A549 (cell line): Measurements from ENCODE around the gene TAF8. TPM values are rescaled to one million over a fixed set of nuclear protein-coding genes. Genes with fewer than 3 reads are reported as not detected.

Experiments used
- ATAC-seq, 2 experiments: fragments of 200-7000 bp in 1 of 2; fragments of >200 bp in 1 of 2; cut with Nextera tagmentation in 1 of 2; cut with Tn5 transposase in 1 of 2; 3 replicates each; pipeline versions ENCODE4 v1.8.0 to v1.9.1; 2018 to 2020; ENCODE audit warnings: mild to moderate bottlenecking in 1 of 2, moderate library complexity in 1 of 2
- CTCF ChIA-PET: fragments of 300-600 bp; sonication (Branson Sonifier 250); formaldehyde crosslinking; extraction: SDS; loops from one replicate; lab custom pipeline; 2021; ENCODE audit warnings: antibody characterized with exemption, inconsistent platforms; lab: Yijun Ruan, JAX
- POLR2A ChIA-PET: fragments of 350-600 bp; formaldehyde crosslinking; extraction: SDS; loops from one replicate; lab custom pipeline; 2021; ENCODE audit warnings: antibody characterized with exemption, inconsistent platforms; lab: Yijun Ruan, JAX
- DNase-seq, 2 experiments: peaks; one replicate each; pipeline versions ENCODE4 v3.0.0 to v3.0.0-alpha.2; 2011 to 2016; ENCODE audit warnings: low read depth in 1 of 2, low spot score in 1 of 2
- FAIRE-seq: peaks from 2 replicates; lab custom pipeline; 2011; peaks lifted over from hg19 to GRCh38; lab: Jason Lieb, UNC
- H3K27ac ChIP-seq, 2 experiments: fragments of >200 bp; sonication (Bioruptor Twin); formaldehyde crosslinking; 3 replicates each; pipeline ENCODE4 v1.5.1; 2016 to 2017
- H3K4me1 ChIP-seq: fragments of >200 bp; sonication (Bioruptor Twin); formaldehyde crosslinking; 3 replicates; pipeline ENCODE4 v1.6.1; 2016
- H3K4me2 ChIP-seq: fragments of >200 bp; sonication (Bioruptor Twin); formaldehyde crosslinking; 3 replicates; pipeline ENCODE4 v1.6.1; 2016
- H3K4me3 ChIP-seq: fragments of >200 bp; sonication (Bioruptor Twin); formaldehyde crosslinking; 3 replicates; pipeline ENCODE4 v1.5.1; 2016
- H3K9me3 ChIP-seq: fragments of >200 bp; sonication (Bioruptor Twin); formaldehyde crosslinking; 3 replicates; pipeline ENCODE4 v1.6.1; 2016
- CBX2 ChIP-seq: fragments of 200-600 bp; sonication (generic); IDR thresholded peaks from 2 replicates; pipeline ENCODE4 v1.6.1; 2016; ENCODE audit warnings: low read depth, mild to moderate bottlenecking, borderline replicate concordance
- CHD2 ChIP-seq: fragments of 150-350 bp; IDR thresholded peaks from 2 replicates; pipeline ENCODE4 v1.6.1; 2014; ENCODE audit warnings: low read length; ENCODE audit not compliant: partially characterized antibody
- ESRRA ChIP-seq: fragments of 150-350 bp; IDR thresholded peaks from 2 replicates; pipeline ENCODE4 v1.6.1; 2014; ENCODE audit warnings: mild to moderate bottlenecking, low read length, borderline replicate concordance
- GATA3 ChIP-seq: IDR thresholded peaks from 2 replicates; pipeline ENCODE4 v1.6.1; 2012; ENCODE audit warnings: borderline replicate concordance
- HDAC2 ChIP-seq: fragments of 200-600 bp; sonication (generic); IDR thresholded peaks from 2 replicates; pipeline ENCODE4 v1.6.1; 2016
- HEYL ChIP-seq: fragments of 250-450 bp; sonication (Bioruptor Pico); IDR thresholded peaks from 2 replicates; pipeline ENCODE4 v1.8.0; 2021; ENCODE audit warnings: mild to moderate bottlenecking, moderate library complexity
- JUN ChIP-seq, 2 experiments: fragments of >200 bp; sonication (Bioruptor Twin); formaldehyde crosslinking; IDR thresholded peaks; 2 replicates in 1 of 2; 3 replicates in 1 of 2; pipeline ENCODE4 v1.6.1; 2016 to 2017
- JUNB ChIP-seq: fragments of >200 bp; sonication (Bioruptor Twin); formaldehyde crosslinking; IDR thresholded peaks from 2 replicates; pipeline ENCODE4 v1.6.1; 2016
- KDM1A ChIP-seq: fragments of 200-600 bp; sonication (generic); IDR thresholded peaks from 2 replicates; pipeline ENCODE4 v1.6.1; 2016; ENCODE audit warnings: low read depth, mild to moderate bottlenecking
- MAZ ChIP-seq: fragments of 150-350 bp; IDR thresholded peaks from 2 replicates; pipeline ENCODE4 v1.6.1; 2014; ENCODE audit warnings: antibody characterized with exemption, low read depth, low read length, borderline replicate concordance
- NR3C1 ChIP-seq: fragments of >200 bp; sonication (Bioruptor Twin); formaldehyde crosslinking; IDR thresholded peaks from 3 replicates; pipeline ENCODE4 v1.6.1; 2017
- POLR2AphosphoS2 ChIP-seq: conservative IDR thresholded peaks from 2 replicates; pipeline ENCODE4 v1.6.1; 2012; ENCODE audit warnings: low read length, improper control_type of control experiment, inconsistent platforms
- RARB ChIP-seq: fragments of 250-450 bp; sonication (Bioruptor Pico); IDR thresholded peaks from 2 replicates; pipeline ENCODE4 v1.8.0; 2021; ENCODE audit warnings: mild to moderate bottlenecking, moderate library complexity
- RFX5 ChIP-seq: fragments of 450-650 bp; IDR thresholded peaks from 2 replicates; pipeline ENCODE4 v1.7.1; 2014; ENCODE audit warnings: antibody characterized with exemption, mild to moderate bottlenecking, moderate library complexity
- ZNF302 ChIP-seq: fragments of 250-450 bp; sonication (Bioruptor Pico); IDR thresholded peaks from 2 replicates; pipeline ENCODE4 v1.9.0; 2021; ENCODE audit warnings: inconsistent platforms, mild to moderate bottlenecking, moderate library complexity
- WGBS: methylation state at CpG from one replicate; pipeline ENCODE4 v1.1.6; 2017; ENCODE audit errors: missing lambda C conversion rate; 5-methylcytosine and 5-hydroxymethylcytosine counted together
- polyA plus RNA-seq, 4 experiments: library from polyadenylated mRNA; depleted of rRNA in 3 of 4; stranded (reverse); fragments of >200 nt; fragmentation: RNase III in 1 of 4; extraction: RNeasy Plus Mini Kit Qiagen cat#74134 plus additional on column Dnase treatment in 1 of 4; gene quantifications; 2 replicates in 3 of 4; 3 replicates in 1 of 4; pipeline ENCODE4 v1.2.3, GENCODE V29; 2011 to 2017
- TF ChIP-seq, protein P1 (sequence below): fragments of >200 bp; sonication (Bioruptor Twin); formaldehyde crosslinking; IDR thresholded peaks from 2 replicates; pipeline ENCODE4 v1.6.1; 2016
- TF ChIP-seq, protein P2 (sequence below): IDR thresholded peaks from 2 replicates; pipeline ENCODE4 v1.6.1; 2012; ENCODE audit warnings: low read depth, borderline replicate concordance
- TF ChIP-seq, protein P3 (sequence below): fragments of 250-450 bp; sonication (Bioruptor Pico); IDR thresholded peaks from 2 replicates; pipeline ENCODE4 v1.5.0; 2020; ENCODE audit warnings: low read depth, mild to moderate bottlenecking, moderate library complexity
- TF ChIP-seq, protein P4 (sequence below): IDR thresholded peaks from 2 replicates; pipeline ENCODE4 v1.6.1; 2012
- TF ChIP-seq, protein P5 (sequence below): fragments of 450-650 bp; IDR thresholded peaks from 2 replicates; pipeline ENCODE4 v1.6.1; 2014; ENCODE audit warnings: antibody characterized with exemption
- TF ChIP-seq, protein P6 (sequence below): fragments of 250-450 bp; sonication (Bioruptor Pico); IDR thresholded peaks from 2 replicates; pipeline ENCODE4 v1.5.0; 2021; ENCODE audit warnings: mild to moderate bottlenecking, moderate library complexity, borderline replicate concordance

Gene TAF8
- polyA plus RNA-seq, 2 of the 4 experiments (the other 2 are of a cell fraction) = 14.0 to 18.7 TPM

DNA sequence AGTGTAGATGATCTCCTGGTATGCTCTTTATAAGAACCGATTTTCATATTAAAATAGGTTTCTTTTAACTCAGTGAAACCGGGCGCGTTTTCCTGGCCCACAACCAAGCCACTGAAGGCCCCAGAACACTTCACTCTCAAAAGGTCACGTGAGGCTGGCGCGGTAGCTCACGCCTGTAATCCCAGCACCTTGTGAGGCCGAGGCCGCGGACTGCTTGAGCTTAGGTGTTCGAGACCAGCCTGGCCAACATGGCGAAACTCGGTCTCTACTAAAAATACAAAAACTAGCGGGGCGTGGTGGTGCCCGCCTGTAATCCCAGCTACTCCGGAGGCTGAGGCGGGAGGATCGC lies 402 bp upstream of the TAF8 start:
- CTCF ChIA-PET = interaction anchor here (2.1 to 11.6 kb wide), 4 partner anchors 114 to 263 kb away, joined by 5 to 191 read pairs (median 10); partner anchors contain the start of genes BYSL, CCND3, MED20 and TOMM6
- peak overlapping the region; percentile 93 to 96; a peak in 5 of 6 replicates for H3K27ac ChIP-seq
- 93% methylated on average over 10 of the region's 20 CpGs for WGBS
- peak overlapping the region; percentile 56 for H3K4me2 ChIP-seq
- TF ChIP-seq NR3C1 (no peak), RARB (no peak), ZNF302 (no peak), GATA3 (no peak), ESRRA (no peak)
- TF ChIP-seq, protein P1, sequence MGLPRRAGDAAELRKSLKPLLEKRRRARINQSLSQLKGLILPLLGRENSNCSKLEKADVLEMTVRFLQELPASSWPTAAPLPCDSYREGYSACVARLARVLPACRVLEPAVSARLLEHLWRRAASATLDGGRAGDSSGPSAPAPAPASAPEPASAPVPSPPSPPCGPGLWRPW = no peak
- FAIRE-seq (no peak), DNase-seq (no peak), ATAC-seq (no peak)
- H3K4me3 ChIP-seq = peak overlapping the region; percentile 52; the same call in 2 of the 3 replicates
- POLR2A ChIA-PET = no interaction called here
- H3K9me3 ChIP-seq = no peaks in the 10 kb centered on the region
- H3K4me1 ChIP-seq = peaks cover 39% of the 10 kb centered on the region

GRCh38 chr6:42051268-42051653 lies 937 bp downstream of the TAF8 start:
- H3K4me2 ChIP-seq = peak overlapping the region; percentile 59
- H3K4me3 ChIP-seq = peak overlapping the region; percentile 52
- TF ChIP-seq HDAC2 = no peak
- no peak for TF ChIP-seq JUN (IDR thresholded peaks at IDR 0.05)
- no peak for TF ChIP-seq HEYL
- TF ChIP-seq NR3C1 = no peak
- TF ChIP-seq, protein P2, sequence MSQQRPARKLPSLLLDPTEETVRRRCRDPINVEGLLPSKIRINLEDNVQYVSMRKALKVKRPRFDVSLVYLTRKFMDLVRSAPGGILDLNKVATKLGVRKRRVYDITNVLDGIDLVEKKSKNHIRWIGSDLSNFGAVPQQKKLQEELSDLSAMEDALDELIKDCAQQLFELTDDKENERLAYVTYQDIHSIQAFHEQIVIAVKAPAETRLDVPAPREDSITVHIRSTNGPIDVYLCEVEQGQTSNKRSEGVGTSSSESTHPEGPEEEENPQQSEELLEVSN = no peak
- TF ChIP-seq MAZ = no peak
- TF ChIP-seq, protein P3, sequence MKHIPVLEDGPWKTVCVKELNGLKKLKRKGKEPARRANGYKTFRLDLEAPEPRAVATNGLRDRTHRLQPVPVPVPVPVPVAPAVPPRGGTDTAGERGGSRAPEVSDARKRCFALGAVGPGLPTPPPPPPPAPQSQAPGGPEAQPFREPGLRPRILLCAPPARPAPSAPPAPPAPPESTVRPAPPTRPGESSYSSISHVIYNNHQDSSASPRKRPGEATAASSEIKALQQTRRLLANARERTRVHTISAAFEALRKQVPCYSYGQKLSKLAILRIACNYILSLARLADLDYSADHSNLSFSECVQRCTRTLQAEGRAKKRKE (CRISPR knock-in tag) = no peak
- TF ChIP-seq, protein P4, sequence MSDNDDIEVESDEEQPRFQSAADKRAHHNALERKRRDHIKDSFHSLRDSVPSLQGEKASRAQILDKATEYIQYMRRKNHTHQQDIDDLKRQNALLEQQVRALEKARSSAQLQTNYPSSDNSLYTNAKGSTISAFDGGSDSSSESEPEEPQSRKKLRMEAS = no peak
- TF ChIP-seq JUNB = no peak
- no peak for TF ChIP-seq CHD2
- no peak for TF ChIP-seq RFX5
- no peak for TF ChIP-seq CBX2
- TF ChIP-seq KDM1A = no peak
- TF ChIP-seq POLR2AphosphoS2 = no peak
- TF ChIP-seq, protein P5, sequence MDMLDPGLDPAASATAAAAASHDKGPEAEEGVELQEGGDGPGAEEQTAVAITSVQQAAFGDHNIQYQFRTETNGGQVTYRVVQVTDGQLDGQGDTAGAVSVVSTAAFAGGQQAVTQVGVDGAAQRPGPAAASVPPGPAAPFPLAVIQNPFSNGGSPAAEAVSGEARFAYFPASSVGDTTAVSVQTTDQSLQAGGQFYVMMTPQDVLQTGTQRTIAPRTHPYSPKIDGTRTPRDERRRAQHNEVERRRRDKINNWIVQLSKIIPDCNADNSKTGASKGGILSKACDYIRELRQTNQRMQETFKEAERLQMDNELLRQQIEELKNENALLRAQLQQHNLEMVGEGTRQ = no peak
- TF ChIP-seq, protein P6, sequence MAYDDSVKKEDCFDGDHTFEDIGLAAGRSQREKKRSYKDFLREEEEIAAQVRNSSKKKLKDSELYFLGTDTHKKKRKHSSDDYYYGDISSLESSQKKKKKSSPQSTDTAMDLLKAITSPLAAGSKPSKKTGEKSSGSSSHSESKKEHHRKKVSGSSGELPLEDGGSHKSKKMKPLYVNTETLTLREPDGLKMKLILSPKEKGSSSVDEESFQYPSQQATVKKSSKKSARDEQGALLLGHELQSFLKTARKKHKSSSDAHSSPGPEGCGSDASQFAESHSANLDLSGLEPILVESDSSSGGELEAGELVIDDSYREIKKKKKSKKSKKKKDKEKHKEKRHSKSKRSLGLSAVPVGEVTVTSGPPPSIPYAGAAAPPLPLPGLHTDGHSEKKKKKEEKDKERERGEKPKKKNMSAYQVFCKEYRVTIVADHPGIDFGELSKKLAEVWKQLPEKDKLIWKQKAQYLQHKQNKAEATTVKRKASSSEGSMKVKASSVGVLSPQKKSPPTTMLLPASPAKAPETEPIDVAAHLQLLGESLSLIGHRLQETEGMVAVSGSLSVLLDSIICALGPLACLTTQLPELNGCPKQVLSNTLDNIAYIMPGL (CRISPR knock-in tag) = no peak
- TF ChIP-seq, all 56 proteins: peak for 0
- Histone ChIP-seq H3K4me1 (peaks cover 25% of the 10 kb centered on the region), H3K9me3 (no peaks in the 10 kb centered on the region), H3K27ac (peak overlapping the region in 1 of 2 experiments; percentile 96; a peak in 3 of 6 replicates)
- 32% methylated on average over 8 of the region's 8 CpGs for WGBS
- ATAC-seq = no peak
- no peak for DNase-seq
- no peak for FAIRE-seq
- ChIA-PET POLR2A (interaction anchor here (0.8 to 1.4 kb wide), 4 partner anchors 109 to 317 kb away, joined by 3 to 7 read pairs (median 3); partner anchors contain the start of genes CCND3 and TOMM6), CTCF (interaction anchor here (1.1 to 11.6 kb wide), 7 partner anchors 14 to 264 kb away, joined by 3 to 191 read pairs (median 7); partner anchors contain the start of genes BYSL, CCND3, MED20 and TOMM6)
